SK-N-SH (cell line): ENCODE data around the gene RTN4RL1. TPM values are rescaled to one million over a fixed set of nuclear protein-coding genes. Genes with fewer than 3 reads are reported as not detected.

Experiments
- CTCF ChIA-PET: fragments of 300-600, 350-600 bp; formaldehyde crosslinking; extraction: SDS; loops from one replicate; lab custom pipeline; 2021; lab: Yijun Ruan, JAX
- POLR2A ChIA-PET: fragments of 350-600 bp; sonication (Branson Sonifier 250); formaldehyde crosslinking; extraction: SDS; loops from one replicate; lab custom pipeline; 2020; ENCODE audit warnings: antibody characterized with exemption, inconsistent platforms; lab: Yijun Ruan, JAX
- DNase-seq: peaks from one replicate; pipeline ENCODE4 v3.0.0; 2012
- H2AFZ ChIP-seq: fragments of 200-600 bp; sonication (generic); 2 replicates; pipeline ENCODE4 v1.8.1; 2016; ENCODE audit warnings: antibody characterized with exemption, mild to moderate bottlenecking, low read depth
- H3F3A ChIP-seq: fragments of 200-600 bp; sonication (generic); replicated peaks from 2 replicates; pipeline ENCODE3; 2016; ENCODE audit warnings: antibody characterized with exemption, mild to moderate bottlenecking; ENCODE audit not compliant: insufficient read depth
- H3K27ac ChIP-seq, 2 experiments: fragments of 200-500 bp in 1 of 2; fragments of 200-600 bp in 1 of 2; sonication (Bioruptor generic) in 1 of 2; sonication (generic), shearing (Covaris generic) in 1 of 2; 2 replicates each; pipeline versions ENCODE4 v1.5.1 to v1.6.1; 2014 to 2016; ENCODE audit warnings: low read depth in 2 of 2, inconsistent platforms in 1 of 2, low read length in 1 of 2, mild to moderate bottlenecking in 1 of 2, mixed read lengths in 1 of 2
- H3K27me3 ChIP-seq: fragments of 200-600 bp; sonication (generic), shearing (Covaris generic); 2 replicates; pipeline ENCODE4 v1.6.1; 2016; ENCODE audit warnings: mixed run types; ENCODE audit not compliant: insufficient read depth
- H3K36me3 ChIP-seq, 2 experiments: fragments of 200-500 bp in 1 of 2; fragments of 200-600 bp in 1 of 2; sonication (Bioruptor generic) in 1 of 2; sonication (generic) in 1 of 2; replicated peaks in 1 of 2; 2 replicates each; pipeline versions ENCODE3 to v1.5.1; 2014 to 2016; ENCODE audit warnings: low read length in 1 of 2, mild to moderate bottlenecking in 1 of 2; ENCODE audit not compliant: insufficient read depth in 2 of 2, control insufficient read depth in 1 of 2
- H3K4me1 ChIP-seq, 2 experiments: fragments of 200-500 bp in 1 of 2; fragments of 200-600 bp in 1 of 2; sonication (Bioruptor generic) in 1 of 2; sonication (generic), shearing (Covaris generic) in 1 of 2; 2 replicates each; pipeline versions ENCODE4 v1.5.1 to v1.6.1; 2014 to 2016; ENCODE audit warnings: low read depth in 1 of 2, low read length in 1 of 2, mixed run types in 1 of 2; ENCODE audit not compliant: insufficient read depth in 2 of 2, control insufficient read depth in 1 of 2
- H3K4me2 ChIP-seq: fragments of 200-600 bp; sonication (generic), shearing (Covaris generic); 2 replicates; pipeline ENCODE4 v1.6.1; 2017; ENCODE audit warnings: mixed run types
- H3K4me3 ChIP-seq, 2 experiments: fragments of 200-500 bp in 1 of 2; fragments of 200-600 bp in 1 of 2; sonication (Bioruptor generic) in 1 of 2; sonication (generic), shearing (Covaris generic) in 1 of 2; 2 replicates each; pipeline versions ENCODE4 v1.5.1 to v1.8.1; 2014 to 2016; ENCODE audit warnings: low read depth in 2 of 2, inconsistent platforms in 1 of 2, low read length in 1 of 2, mild to moderate bottlenecking in 1 of 2, mixed read lengths in 1 of 2, moderate library complexity in 1 of 2
- H3K79me2 ChIP-seq: fragments of 200-600 bp; sonication (generic); 2 replicates; pipeline ENCODE4 v1.8.1; 2017; ENCODE audit warnings: mild to moderate bottlenecking; ENCODE audit not compliant: insufficient read depth
- H3K9ac ChIP-seq: fragments of 200-600 bp; sonication (generic); 2 replicates; pipeline ENCODE4 v1.6.1; 2017; ENCODE audit warnings: mixed run types
- H3K9me2 ChIP-seq: fragments of 200-600 bp; sonication (generic); 2 replicates; pipeline ENCODE4 v1.6.1; 2017; ENCODE audit warnings: mixed run types
- H3K9me3 ChIP-seq: fragments of 200-600 bp; sonication (generic); 2 replicates; pipeline ENCODE4 v1.6.1; 2017; ENCODE audit warnings: mixed run types, mild to moderate bottlenecking, moderate library complexity
- H4K20me1 ChIP-seq: fragments of 200-600 bp; sonication (generic); 2 replicates; pipeline ENCODE4 v1.6.1; 2017; ENCODE audit warnings: mild to moderate bottlenecking, mixed run types; ENCODE audit not compliant: insufficient read depth
- CTCF ChIP-seq: fragments of 200-600 bp; sonication (generic); IDR thresholded peaks from 2 replicates; pipeline ENCODE4 v1.6.1; 2017; ENCODE audit warnings: antibody characterized with exemption, mild to moderate bottlenecking, moderate library complexity
- ELF1 ChIP-seq: IDR thresholded peaks from 2 replicates; pipeline ENCODE4 v1.4.0; 2012
- EP300 ChIP-seq, 2 experiments: IDR thresholded peaks; 2 replicates each; pipeline versions ENCODE4 v1.4.0 to v1.6.1; 2012; ENCODE audit warnings: borderline replicate concordance in 1 of 2, low read depth in 1 of 2, low read length in 1 of 2
- GABPA ChIP-seq: IDR thresholded peaks from 2 replicates; pipeline ENCODE4 v1.4.0; 2012; ENCODE audit warnings: low read depth, mild to moderate bottlenecking
- GATA2 ChIP-seq: sonication (generic); formaldehyde crosslinking; IDR thresholded peaks from 2 replicates; pipeline ENCODE4 v1.5.0; 2020; ENCODE audit warnings: mild to moderate bottlenecking, missing genetic modification reagents
- IRF3 ChIP-seq: fragments of 150-350 bp; IDR thresholded peaks from 2 replicates; pipeline ENCODE4 v1.6.1; 2016; ENCODE audit warnings: mild to moderate bottlenecking, low read depth, low read length
- MAX ChIP-seq: IDR thresholded peaks from 2 replicates; pipeline ENCODE4 v1.4.0; 2012; ENCODE audit warnings: low read depth
- MXI1 ChIP-seq: IDR thresholded peaks from 2 replicates; pipeline ENCODE4 v1.6.1; 2012; ENCODE audit warnings: mild to moderate bottlenecking, low read depth, low read length, improper control_type of control experiment
- NFIC ChIP-seq: IDR thresholded peaks from 2 replicates; pipeline ENCODE4 v1.4.0; 2012; ENCODE audit warnings: borderline replicate concordance
- RAD21 ChIP-seq: IDR thresholded peaks from 2 replicates; pipeline ENCODE4 v1.6.1; 2012; ENCODE audit warnings: mild to moderate bottlenecking, low read length
- TAF1 ChIP-seq: IDR thresholded peaks from 2 replicates; pipeline ENCODE4 v1.6.1; 2012; ENCODE audit warnings: low read depth, mild to moderate bottlenecking, low read length, moderate library complexity, borderline replicate concordance
- TCF12 ChIP-seq: IDR thresholded peaks from 2 replicates; pipeline ENCODE4 v1.4.0; 2012
- WGBS: methylation state at CpG from one replicate; pipeline ENCODE4 v1.1.6; 2017; ENCODE audit warnings: low lambda C conversion rate; 5-methylcytosine and 5-hydroxymethylcytosine counted together
- polyA plus RNA-seq, 3 experiments: library from polyadenylated mRNA; depleted of rRNA; stranded (reverse); fragments of >200 nt; gene quantifications; 2 replicates each; pipeline ENCODE4 v1.2.3, GENCODE V29; 2012

RTN4RL1 gene
- polyA plus RNA-seq, 1 of the 3 experiments (the other 2 are of a cell fraction) = 0.07 TPM

- Histone ChIP-seq H4K20me1 (no peaks in the 10 kb centered on the region), H3K27me3 (no peaks in the 10 kb centered on the region), H3K9me2 (no peaks in the 10 kb centered on the region), H3K9me3 (no peaks in the 10 kb centered on the region), H3K4me1 (peaks cover 32 to 34% of the 10 kb centered on the region in 2 experiments; a peak in 3 of 4 replicates), H2AFZ (no peak overlapping the region), H3K27ac (peak overlapping the region; percentile 20 to 47; a peak in 2 of 4 replicates), H3K79me2 (no peaks in the 10 kb centered on the region), H3K4me3 (no peak overlapping the region), H3F3A (peaks cover 9% of the 10 kb centered on the region), H3K4me2 (no peak overlapping the region; the same call in 1 of the 2 replicates), H3K9ac (no peak overlapping the region; the same call in 1 of the 2 replicates), H3K36me3 (peaks cover 10 to 39% of the 10 kb centered on the region in 2 experiments)
- ChIA-PET POLR2A (no interaction called here), CTCF (interaction anchor here (0.7 to 7.4 kb wide), 6 partner anchors 9 to 217 kb away, joined by 3 to 81 read pairs (median 6); partner anchors contain the start of gene HIC1)
- no peak for DNase-seq
- no peak for TF ChIP-seq CTCF
- no peak for TF ChIP-seq GABPA
- TF ChIP-seq IRF3 = no peak
- TF ChIP-seq RAD21 = no peak
- no peak for TF ChIP-seq MXI1
- no peak for TF ChIP-seq EP300 (IDR thresholded peaks at IDR 0.05; ENCODE audit: borderline replicate concordance in 1 of 2, low read depth in 1 of 2, low read length in 1 of 2)
- TF ChIP-seq TCF12 = no peak
- TF ChIP-seq TAF1 = no peak
- TF ChIP-seq GATA2 = no peak
- TF ChIP-seq MAX = no peak
- TF ChIP-seq ELF1 = no peak
- TF ChIP-seq NFIC = no peak
- 89% methylated on average over 16 of the region's 16 CpGs for WGBS
These were observed 38.4 kb upstream of the RTN4RL1 start for GRCh38 chr17:2063261-2064146.
